Common myeloid progenitor, CD34-positive (primary cell): ENCODE data around the gene TTC23L. TPM values are rescaled to one million over a fixed set of nuclear protein-coding genes. Genes with fewer than 3 reads are reported as not detected.
A peak's percentile ranks its signal among the peaks of the same experiment; 100 is the strongest.

Experiments used
- CTCF ChIA-PET: fragments of 350-600 bp; sonication (Branson Sonifier 250); formaldehyde crosslinking; loops from one replicate; lab custom pipeline; 2021; ENCODE audit warnings: antibody characterized with exemption; lab: Charles Lee
- POLR2A ChIA-PET: fragments of 350-600 bp; sonication (Branson Sonifier 250); formaldehyde crosslinking; loops from one replicate; lab custom pipeline; 2021; ENCODE audit warnings: antibody characterized with exemption; lab: Charles Lee
- DNase-seq, 3 donors: peaks; one replicate each; pipeline versions ENCODE4 v3.0.0 to v3.0.0-alpha.2; 2013
- H3K27ac ChIP-seq, 2 experiments: 1 replicate in 1 of 2; 2 replicates in 1 of 2; pipeline ENCODE4 v1.7.0; 2013; ENCODE audit warnings: inconsistent platforms in 2 of 2, low read length in 2 of 2, mild to moderate bottlenecking in 2 of 2, low read depth in 1 of 2, moderate library complexity in 1 of 2; ENCODE audit not compliant: severe bottlenecking in 2 of 2, insufficient read depth in 1 of 2, poor library complexity in 1 of 2
- H3K27me3 ChIP-seq, 5 experiments: replicated peaks in 2 of 5; 1 replicate in 3 of 5; 2 replicates in 2 of 5; pipeline versions ENCODE4 v1.6.1 to v1.7.0; 2013; ENCODE audit warnings: low read length in 4 of 5, mild to moderate bottlenecking in 2 of 5, moderate library complexity in 2 of 5, inconsistent platforms in 1 of 5; ENCODE audit not compliant: insufficient read depth in 5 of 5, control insufficient read depth in 4 of 5
- H3K36me3 ChIP-seq, 4 experiments: 1 replicate in 2 of 4; 2 replicates in 2 of 4; pipeline versions ENCODE4 v1.6.1 to v1.7.0; 2013; ENCODE audit warnings: low read length in 3 of 4, control low read depth in 1 of 4, mild to moderate bottlenecking in 1 of 4; ENCODE audit not compliant: control insufficient read depth in 4 of 4, insufficient read depth in 4 of 4
- H3K4me1 ChIP-seq, 4 experiments: 1 replicate in 3 of 4; 2 replicates in 1 of 4; pipeline versions ENCODE4 v1.6.1 to v1.7.1; 2013; ENCODE audit warnings: low read length in 3 of 4, mild to moderate bottlenecking in 3 of 4, control low read depth in 1 of 4, inconsistent platforms in 1 of 4, moderate library complexity in 1 of 4; ENCODE audit not compliant: control insufficient read depth in 4 of 4, insufficient read depth in 4 of 4; ENCODE audit errors: control extremely low read depth in 1 of 4
- H3K4me3 ChIP-seq, 7 experiments: 1 replicate in 4 of 7; 2 replicates in 3 of 7; pipeline versions ENCODE4 v1.5.1 to v1.7.0; 2013; ENCODE audit warnings: mild to moderate bottlenecking in 7 of 7, low read length in 6 of 7, moderate library complexity in 6 of 7, inconsistent platforms in 2 of 7, low read depth in 2 of 7, control low read depth in 1 of 7; ENCODE audit not compliant: insufficient read depth in 4 of 7, control insufficient read depth in 1 of 7; ENCODE audit errors: extremely low read depth in 1 of 7
- H3K9me3 ChIP-seq, 5 experiments: 1 replicate in 4 of 5; 2 replicates in 1 of 5; pipeline versions ENCODE4 v1.6.1 to v1.7.1; 2013; ENCODE audit warnings: low read length in 4 of 5, mild to moderate bottlenecking in 2 of 5, inconsistent platforms in 1 of 5, low read depth in 1 of 5, moderate library complexity in 1 of 5; ENCODE audit not compliant: control insufficient read depth in 4 of 5, insufficient read depth in 2 of 5; ENCODE audit errors: control extremely low read depth in 1 of 5
- WGBS: methylation state at CpG from one replicate; pipeline ENCODE4 v1.1.5; 2013; ENCODE audit not compliant: insufficient coverage; 5-methylcytosine and 5-hydroxymethylcytosine counted together
- polyA plus RNA-seq: library from polyadenylated mRNA; unstranded; fragments of 120-200 nt; gene quantifications from one replicate; pipeline ENCODE4 v1.2.1, GENCODE V29; 2013

Gene TTC23L, protein sequence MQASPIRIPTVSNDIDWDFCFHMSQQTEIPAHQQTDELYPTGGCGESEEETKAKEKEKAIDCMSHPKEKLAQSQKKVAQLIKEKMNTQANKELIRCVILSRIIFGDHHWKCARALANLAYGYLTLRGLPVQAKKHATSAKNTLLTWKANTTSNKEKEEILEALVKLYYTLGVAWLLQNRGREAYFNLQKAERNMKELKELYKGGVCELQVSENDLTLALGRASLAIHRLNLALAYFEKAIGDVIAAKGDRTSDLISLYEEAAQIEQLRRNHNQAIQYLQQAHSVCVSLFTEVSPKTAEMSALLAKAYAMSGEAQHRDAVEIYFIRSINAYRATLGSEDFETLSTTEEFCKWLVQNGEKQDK
- 0.71 TPM for polyA plus RNA-seq

DNA sequence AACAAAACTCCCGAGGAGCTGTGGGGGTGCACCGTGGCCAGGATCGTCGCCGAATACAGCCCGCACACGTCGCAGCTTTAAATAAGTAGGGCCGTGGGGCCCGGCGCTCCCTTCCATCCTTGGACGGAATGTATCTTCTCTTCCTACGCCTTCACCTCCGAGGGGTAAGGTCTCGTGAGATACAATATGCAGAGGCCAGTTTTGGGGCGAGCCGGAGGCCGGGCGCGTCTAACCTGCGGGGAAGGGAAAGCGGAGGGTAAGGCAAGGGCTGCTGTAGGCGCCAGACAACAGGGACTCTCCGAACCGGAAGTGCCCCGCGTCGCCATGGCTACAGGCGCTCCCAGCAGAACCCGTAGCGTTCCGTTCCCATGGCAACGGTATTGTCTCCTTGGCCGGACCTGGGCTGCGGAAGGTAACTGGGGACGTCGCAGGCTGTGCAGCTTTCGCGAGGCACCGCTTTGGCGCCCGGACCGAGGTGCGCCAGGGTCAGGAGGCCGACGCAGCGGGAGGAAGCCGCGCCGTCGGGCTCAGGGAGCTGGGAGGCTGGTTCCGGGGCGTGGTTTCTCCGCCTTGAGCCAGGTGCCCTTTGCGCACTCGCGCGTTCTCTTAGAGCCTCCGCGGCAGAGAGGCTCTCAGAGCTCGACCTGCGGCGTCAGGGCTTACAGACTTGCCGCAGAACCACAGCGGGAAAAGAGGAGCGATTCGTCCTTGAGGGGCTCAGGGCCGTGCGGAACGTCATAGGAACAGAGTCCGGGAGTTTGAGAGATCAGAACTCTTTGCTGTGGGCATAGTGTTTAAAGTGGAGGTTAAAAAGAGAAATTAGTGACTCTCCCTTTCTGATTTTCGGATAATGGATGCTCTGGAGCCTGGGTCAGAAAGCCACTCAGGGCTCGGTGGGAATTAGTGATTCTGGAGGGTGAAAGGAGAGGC, at the start of gene TTC23L:
TTC23L (plus strand) TSS at position 380 of the 930 bp plus-strand sequence. CDS start 1,508 bp downstream, outside the sequence.
- Histone ChIP-seq H3K27me3 (no peaks in the 10 kb centered on the region), H3K36me3 (no peaks in the 10 kb centered on the region), H3K27ac (peak within 1 kb of the TSS; percentile 36 to 75), H3K4me3 (peak within 1 kb of the TSS; percentile 72 to 93 (median 86)), H3K9me3 (peaks cover 0 to 4% (median 2%) of the 10 kb centered on the region in 5 experiments), H3K4me1 (peaks cover 3 to 18% (median 13%) of the 10 kb centered on the region in 4 experiments)
- CTCF ChIA-PET = interaction anchor here (1.0 to 2.0 kb wide), 3 partner anchors 11 to 59 kb away, joined by 3 to 9 read pairs (median 4); no protein-coding TSS in a partner anchor
- POLR2A ChIA-PET = interaction anchor here (0.7 to 1.3 kb wide), 2 partner anchors 14 to 90 kb away, joined by 4 to 5 read pairs; partner anchors contain the start of gene DNAJC21
- peak; percentile 89 to 97 (median 96) for DNase-seq
- WGBS = 3% methylated on average over 47 of the region's 73 CpGs

DNA sequence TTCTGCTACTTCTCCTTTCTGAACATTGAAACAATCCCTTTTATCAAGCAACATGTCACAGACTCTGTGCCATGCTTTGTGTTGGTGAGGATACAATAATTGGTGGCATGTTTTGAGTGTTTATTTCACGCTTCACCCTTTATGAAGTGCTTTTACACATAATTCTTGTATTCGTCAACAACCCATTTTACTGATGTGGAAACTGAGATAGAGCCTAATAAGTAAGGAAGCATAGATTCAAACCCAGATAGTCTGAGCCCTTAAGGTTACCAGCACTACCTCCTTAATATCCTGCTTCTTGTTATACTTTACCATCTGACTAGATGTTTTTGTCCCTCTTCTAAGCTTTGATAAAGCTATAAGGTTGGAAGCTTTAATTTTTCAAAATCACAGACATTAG, 49.3 kb upstream of the TTC23L start:
- ChIA-PET POLR2A (no interaction called here), CTCF (no interaction called here)
- no CpG with 5 or more reads among the region's 2 CpGs for WGBS
- H3K4me3 ChIP-seq = no peak overlapping the region
- H3K9me3 ChIP-seq = peaks cover 0 to 10% (median 4%) of the 10 kb centered on the region in 5 experiments
- H3K36me3 ChIP-seq = no peaks in the 10 kb centered on the region
- H3K27ac ChIP-seq = no peak overlapping the region
- DNase-seq = no peak
- no peaks in the 10 kb centered on the region for H3K27me3 ChIP-seq
- H3K4me1 ChIP-seq = no peaks in the 10 kb centered on the region

DNA sequence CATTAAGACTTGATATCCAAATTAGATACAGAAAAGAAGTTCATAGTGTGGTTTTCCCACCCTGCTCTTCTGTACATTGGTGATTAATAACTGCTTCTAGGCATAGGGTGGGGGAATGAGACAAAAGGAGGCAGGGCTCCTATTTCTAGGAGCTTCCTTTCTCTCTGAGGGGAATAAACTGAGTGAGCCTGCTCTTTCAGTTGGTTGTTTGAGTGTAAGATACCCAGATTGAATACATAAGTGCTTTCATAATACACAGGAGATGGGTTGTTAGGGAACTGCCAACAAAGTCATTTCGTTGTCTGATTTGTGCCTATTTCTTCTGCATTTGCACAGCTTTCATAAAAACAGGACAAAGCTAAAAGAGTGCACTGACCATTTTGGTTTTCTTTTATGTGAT, 48.9 kb upstream of the TTC23L start:
- H3K9me3 ChIP-seq = peaks cover 0 to 10% (median 4%) of the 10 kb centered on the region in 5 experiments
- CTCF ChIA-PET = no interaction called here
- DNase-seq = no peak
- POLR2A ChIA-PET = no interaction called here
- H3K4me3 ChIP-seq = no peak overlapping the region
- H3K36me3 ChIP-seq = no peaks in the 10 kb centered on the region
- H3K4me1 ChIP-seq = no peaks in the 10 kb centered on the region
- WGBS = 100% methylated on average over 1 of the region's 1 CpG
- no peaks in the 10 kb centered on the region for H3K27me3 ChIP-seq
- H3K27ac ChIP-seq = no peak overlapping the region

DNA sequence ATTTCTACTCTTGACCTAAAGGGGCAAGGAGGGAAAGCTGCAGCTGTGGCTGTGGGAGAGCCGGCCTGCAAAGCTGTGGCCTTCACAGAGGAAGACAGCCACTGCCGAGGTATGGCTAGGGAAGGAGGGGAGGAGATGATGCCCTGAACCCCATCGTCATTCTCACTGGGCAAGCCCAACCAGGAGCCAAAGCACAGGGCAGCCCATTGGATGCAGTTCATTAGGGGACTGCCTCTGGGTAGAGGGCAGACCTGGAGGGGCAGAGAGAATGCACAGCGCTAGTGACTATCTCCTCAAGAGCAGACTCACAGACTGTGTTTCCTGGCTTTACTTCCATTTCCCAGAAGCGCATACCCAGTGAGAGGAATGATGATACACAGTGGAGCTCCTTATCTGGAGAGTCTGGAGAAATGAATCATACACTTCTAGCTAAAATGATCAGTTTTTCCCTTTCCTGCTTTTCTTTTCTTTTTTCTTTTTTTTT, 47.2 kb upstream of the TTC23L start:
- DNase-seq = no peak
- POLR2A ChIA-PET = no interaction called here
- no peak overlapping the region for H3K4me3 ChIP-seq
- H3K27ac ChIP-seq = no peak overlapping the region
- peaks cover 0 to 5% (median 0%) of the 10 kb centered on the region in 5 experiments for H3K9me3 ChIP-seq
- H3K4me1 ChIP-seq = no peaks in the 10 kb centered on the region
- 95% methylated on average over 5 of the region's 5 CpGs for WGBS
- CTCF ChIA-PET = interaction anchor here (1.1 kb wide), 1 partner anchor 14 kb away, joined by 3 read pairs; no protein-coding TSS in a partner anchor
- no peaks in the 10 kb centered on the region for H3K27me3 ChIP-seq
- H3K36me3 ChIP-seq = no peaks in the 10 kb centered on the region

DNA sequence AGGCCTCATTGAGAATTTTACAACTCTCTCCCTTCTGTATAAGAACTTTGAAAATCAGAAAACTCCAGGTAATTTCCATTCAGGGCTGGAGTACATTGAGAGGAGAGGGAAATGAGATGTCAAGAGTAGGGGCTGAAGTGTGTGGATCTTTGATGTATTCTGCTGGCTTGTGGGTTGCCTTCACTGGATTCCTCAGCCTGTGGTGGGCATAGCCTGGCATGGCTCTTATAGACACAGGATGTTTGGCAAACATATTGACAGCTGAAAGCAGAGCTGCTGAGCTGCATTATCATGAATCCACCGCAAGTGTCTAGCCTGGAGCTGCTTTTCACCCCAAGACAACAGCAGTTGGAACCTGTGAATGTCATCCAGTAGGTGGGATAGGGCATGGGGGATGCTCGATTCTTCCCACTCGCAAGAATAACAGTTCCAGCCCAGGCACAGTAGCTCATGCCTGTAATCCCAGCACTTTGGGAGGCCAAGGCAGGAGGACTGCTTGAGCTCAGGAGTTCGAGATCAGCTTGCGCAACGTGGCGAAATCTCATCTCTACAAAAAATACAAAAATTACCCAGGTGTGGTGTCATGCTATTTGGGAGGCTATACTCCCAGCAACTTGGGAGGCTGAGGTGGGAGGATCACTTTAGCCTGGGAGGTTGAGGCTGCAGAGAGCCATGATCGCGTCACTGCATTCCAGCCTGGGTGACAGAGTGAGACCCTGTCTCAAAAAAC, 36.0 kb upstream of the TTC23L start:
- H3K4me3 ChIP-seq = no peak overlapping the region
- H3K9me3 ChIP-seq = no peaks in the 10 kb centered on the region
- H3K36me3 ChIP-seq = no peaks in the 10 kb centered on the region
- no peak overlapping the region for H3K27ac ChIP-seq
- DNase-seq = no peak
- 100% methylated on average over 5 of the region's 9 CpGs for WGBS
- POLR2A ChIA-PET = no interaction called here
- no peaks in the 10 kb centered on the region for H3K4me1 ChIP-seq
- no peaks in the 10 kb centered on the region for H3K27me3 ChIP-seq
- CTCF ChIA-PET = interaction anchor here (0.6 to 0.8 kb wide), 2 partner anchors 24 to 46 kb away, joined by 3 read pairs; no protein-coding TSS in a partner anchor

DNA sequence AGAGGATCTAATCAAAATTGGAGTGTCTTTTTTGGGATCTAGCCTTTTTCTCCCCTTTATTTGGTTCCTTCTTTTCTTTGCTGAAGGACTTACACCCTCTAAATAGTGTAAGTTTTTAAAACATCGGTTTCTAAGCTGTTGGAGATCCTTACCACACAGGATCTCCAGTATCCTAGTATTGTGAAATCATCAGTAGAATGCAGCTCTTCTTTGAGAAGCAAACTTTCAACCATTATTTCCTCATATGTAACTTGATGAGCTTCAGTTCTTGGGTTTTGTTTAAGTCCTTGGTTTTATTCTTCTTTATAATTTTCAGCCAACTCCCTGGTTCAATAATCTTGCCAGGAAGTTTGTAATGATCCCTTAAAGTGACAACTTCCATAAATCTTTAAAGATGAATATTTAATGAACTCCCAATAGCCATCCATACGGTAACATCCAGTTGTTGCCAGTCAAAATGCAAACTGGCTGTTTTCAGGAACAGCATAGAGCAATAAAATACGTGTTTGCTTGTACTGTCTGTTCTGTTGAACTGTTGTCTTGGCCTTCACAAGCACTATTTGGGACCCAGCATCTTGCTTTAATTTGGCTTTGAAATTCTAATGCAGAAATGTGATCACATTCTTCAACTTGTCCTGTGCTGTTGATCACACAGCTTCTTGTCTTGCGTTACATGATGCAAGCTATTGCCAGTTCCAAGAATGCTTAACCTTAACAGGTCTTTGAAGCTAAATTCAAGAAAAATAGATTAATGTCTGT, 34.8 kb upstream of the TTC23L start:
- no peaks in the 10 kb centered on the region for H3K27me3 ChIP-seq
- no peaks in the 10 kb centered on the region for H3K36me3 ChIP-seq
- H3K27ac ChIP-seq = no peak overlapping the region
- ChIA-PET CTCF (interaction anchor here (0.8 to 1.0 kb wide), 2 partner anchors 9 to 23 kb away, joined by 3 read pairs; no protein-coding TSS in a partner anchor), POLR2A (no interaction called here)
- H3K4me1 ChIP-seq = no peaks in the 10 kb centered on the region
- 96% methylated on average over 2 of the region's 4 CpGs for WGBS
- DNase-seq = no peak
- no peak overlapping the region for H3K4me3 ChIP-seq
- H3K9me3 ChIP-seq = no peaks in the 10 kb centered on the region
